ENCODE results near the gene SAMMSON.
A peak's percentile ranks its signal among the peaks of the same experiment; 100 is the strongest.

Gene SAMMSON

DNA sequence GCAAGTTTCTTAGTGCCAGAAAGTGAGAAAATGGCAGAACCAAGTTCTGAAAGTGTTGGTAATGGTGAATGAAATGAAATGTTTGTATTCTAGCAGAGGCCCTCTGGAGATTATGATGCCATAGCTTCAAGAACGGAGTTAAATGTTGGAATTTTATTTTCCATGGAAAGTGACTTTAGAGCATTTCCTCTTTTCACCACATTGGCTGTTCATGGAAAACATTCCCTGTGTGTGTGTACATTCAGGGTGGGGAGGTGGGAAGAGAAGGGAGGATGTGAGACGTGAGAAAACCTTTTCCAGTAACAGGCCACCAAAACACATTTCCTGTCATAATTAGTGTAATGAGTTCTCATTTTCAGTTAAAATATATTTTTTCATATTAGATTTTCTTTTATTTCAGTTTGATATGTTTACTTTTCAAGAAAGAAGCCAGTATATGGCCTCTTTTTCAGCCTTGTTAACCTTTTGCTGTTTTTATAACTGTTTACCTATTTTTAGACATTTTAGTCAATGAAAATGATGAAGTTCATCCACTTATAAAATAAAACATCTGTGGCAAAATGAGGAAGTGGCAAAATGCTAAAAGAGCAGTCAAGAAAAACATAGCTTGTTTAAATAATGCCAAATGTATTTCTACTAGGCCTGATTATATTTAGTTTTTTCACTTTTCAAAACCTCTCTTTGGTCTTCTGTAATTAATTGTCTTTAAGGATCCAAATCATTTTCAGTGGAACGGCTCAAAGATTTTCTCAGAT, 21.6 kb downstream of the SAMMSON start:
- no peak for DNase-seq

GRCh38 chr3:70028361-70028760, 28.8 kb downstream of the SAMMSON start:
- no peak for DNase-seq

DNA sequence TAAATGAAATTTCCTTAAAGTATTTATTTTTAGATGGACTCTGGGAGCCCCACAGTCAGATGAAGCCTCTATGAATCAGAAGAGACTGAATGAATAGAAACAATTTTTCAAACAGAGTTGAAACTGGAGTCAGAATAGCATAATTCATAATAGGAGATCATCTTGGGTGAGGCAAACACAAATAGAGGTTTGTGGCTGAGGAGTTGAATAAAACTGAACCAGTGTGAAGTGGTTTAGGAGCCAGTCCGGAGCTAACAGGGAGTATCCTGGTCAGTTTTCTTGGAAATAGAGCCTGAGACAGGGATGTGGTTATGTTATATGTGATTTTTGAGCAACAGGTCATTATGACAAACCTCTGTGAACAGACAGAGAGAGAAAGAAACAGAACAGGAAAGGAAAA, 39.2 kb downstream of the SAMMSON start:
- no peak for DNase-seq

DNA sequence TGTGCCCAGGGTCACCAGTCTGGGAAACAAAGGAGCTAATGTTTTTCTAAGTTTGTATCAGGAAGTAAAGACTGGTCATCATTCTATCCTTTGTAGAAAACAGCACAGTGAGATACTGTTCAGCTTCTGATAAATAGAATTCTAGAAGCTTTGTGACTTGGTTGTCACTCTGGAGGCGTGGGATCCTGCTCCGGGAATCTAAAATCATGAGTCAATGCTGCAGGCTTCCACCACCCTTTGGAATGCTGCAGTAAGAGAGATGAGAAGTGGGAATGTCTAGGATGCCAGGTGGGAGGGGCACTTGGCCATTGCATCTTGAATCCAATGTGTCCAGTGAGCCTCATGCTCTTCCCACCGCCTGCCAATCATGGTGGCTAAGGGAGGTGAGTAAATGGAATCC, 40.9 kb downstream of the SAMMSON start:
- DNase-seq, result peak; percentile 64

DNA sequence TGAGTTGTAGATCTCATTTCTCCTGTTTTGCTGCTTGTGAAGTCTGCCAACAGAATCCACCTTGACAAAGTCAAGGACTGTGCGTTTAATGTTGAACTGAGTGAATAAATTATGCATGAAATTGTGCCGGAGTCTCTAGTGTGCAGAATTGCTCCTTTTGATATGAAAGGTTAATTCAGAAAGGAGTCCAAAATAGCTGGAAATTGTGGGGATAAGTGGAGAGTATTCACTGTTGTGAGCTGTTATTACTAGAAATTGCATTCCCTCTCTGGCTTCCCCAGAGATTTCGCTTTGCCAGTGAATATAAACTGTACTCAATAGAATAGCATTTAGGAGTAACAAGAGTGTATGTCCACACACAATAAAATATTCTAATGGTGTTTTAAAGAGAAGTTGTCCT, 43.1 kb downstream of the SAMMSON start:
- no peak for DNase-seq

DNA sequence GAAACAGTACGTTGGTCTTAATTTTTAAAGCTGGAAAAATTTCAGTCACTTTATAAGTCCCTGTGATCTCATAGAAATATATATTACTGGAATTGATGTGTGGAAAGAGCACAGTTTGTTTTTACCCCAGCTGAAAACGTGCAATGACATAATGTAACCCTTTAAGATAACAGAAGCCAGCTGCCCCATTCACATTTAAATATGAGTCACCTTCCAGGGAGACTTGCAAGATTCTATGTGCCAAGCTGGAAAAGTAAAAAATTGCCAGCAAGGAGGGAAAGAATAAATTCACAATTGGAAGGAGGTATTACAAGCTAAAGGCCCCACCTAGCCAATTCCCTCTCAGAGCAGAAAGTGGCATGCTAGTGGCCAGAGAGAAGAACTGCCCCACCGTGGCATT, 50.2 kb downstream of the SAMMSON start:
- no peak for DNase-seq

- DNase-seq, result peak; percentile 60
Measured at GRCh38 chr3:70053293-70053692, 53.8 kb downstream of the SAMMSON start.

- DNase-seq, result no peak
Measured at GRCh38 chr3:70056081-70056480, 56.5 kb downstream of the SAMMSON start.

- no peak for DNase-seq
Measured at GRCh38 chr3:70057426-70057825, 57.9 kb downstream of the SAMMSON start.

DNA sequence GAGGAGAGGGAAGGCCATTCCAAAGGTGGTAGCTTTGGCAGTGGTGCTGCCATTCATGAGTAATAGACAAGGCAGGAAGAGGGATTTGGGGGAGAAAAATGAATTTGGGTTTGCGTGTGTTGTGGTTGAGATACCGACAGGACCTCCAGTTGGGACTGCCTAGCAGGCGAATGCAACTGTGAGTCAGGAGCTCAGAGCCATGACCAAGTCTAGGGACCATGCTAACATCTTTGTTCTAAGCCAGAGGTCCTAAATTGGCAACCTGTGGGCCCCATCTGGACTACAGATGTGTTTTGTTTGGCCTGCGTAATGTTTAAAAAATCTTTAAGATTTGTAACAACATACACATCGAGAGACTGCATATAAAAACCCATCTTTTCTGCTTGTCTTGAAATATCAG, 61.6 kb downstream of the SAMMSON start:
- no peak for DNase-seq

GRCh38 chr3:70064194-70064779, 64.8 kb downstream of the SAMMSON start:
- no peak for DNase-seq

GRCh38 chr3:70065696-70066253, 66.2 kb downstream of the SAMMSON start:
- peak; percentile 58 for DNase-seq

DNA sequence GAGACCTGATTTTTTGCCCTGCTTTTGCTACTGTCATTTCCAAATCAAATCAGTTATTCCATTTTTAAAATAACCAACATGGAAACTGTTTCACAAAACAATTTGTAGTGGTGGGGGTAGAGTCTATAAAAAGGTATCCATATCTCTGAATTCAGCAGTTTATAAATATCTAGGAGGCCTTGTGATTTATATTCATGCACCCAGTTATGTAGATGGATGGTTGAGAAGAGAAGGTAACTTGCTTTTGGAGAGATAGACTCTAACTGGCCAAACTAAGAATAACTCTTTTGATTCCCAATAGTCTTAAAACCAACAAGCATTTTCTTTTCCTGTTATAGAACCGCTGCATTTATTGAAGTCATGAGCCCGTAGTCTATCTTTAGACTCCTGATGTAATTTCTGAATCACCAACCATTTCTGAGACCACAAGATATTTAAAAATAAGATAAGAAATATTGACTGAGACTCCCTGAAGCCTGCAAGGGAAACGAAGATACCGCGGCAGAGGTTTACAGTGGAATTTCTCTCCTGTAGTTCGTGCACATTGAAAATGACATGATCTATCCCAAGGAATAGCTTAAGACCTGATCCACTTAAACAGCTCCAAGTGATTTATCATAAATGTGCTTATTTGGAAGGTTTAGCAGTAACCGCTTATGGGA, 68.5 kb downstream of the SAMMSON start:
- no peak for DNase-seq

DNA sequence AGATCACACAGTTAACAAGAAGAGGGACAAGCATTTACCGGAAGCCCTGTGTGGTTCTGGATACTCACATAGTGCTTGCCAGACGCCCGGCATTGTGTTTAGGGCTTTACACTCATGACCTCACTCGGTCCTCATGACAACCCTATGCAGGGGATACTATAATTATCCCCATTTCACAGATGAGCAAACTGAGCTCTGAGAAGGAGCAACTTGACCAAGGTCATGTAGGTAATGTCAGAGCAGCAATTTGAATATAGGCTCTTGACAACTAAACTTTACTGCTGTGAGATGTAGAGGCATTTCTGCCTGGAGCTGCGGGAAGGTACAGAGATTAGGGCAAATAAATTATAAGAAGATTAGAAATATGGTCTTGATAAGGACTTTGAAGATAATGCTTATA, 70.0 kb downstream of the SAMMSON start:
- no peak for DNase-seq

GRCh38 chr3:70071138-70071537, 71.6 kb downstream of the SAMMSON start:
- no peak for DNase-seq

DNA sequence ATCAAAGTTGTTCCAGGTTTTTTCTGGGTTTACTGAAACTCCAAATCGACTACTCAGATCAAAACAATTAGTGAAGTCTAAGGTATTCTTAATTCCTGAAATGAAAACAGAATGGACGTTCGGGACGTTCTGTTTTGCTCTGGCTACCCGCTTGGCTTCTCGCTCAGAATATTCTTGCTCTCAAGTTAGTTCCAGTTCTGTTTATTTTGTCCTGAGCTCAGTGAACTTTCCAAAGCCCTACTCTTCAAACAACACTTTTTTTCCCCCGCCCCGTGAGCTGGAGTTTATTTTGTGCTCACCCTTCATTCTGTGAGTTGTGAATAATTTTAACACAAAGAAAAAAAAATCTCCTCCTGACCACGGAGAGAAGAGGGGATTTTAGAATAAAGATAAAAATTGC, 72.6 kb downstream of the SAMMSON start:
- DNase-seq, result no peak

DNA sequence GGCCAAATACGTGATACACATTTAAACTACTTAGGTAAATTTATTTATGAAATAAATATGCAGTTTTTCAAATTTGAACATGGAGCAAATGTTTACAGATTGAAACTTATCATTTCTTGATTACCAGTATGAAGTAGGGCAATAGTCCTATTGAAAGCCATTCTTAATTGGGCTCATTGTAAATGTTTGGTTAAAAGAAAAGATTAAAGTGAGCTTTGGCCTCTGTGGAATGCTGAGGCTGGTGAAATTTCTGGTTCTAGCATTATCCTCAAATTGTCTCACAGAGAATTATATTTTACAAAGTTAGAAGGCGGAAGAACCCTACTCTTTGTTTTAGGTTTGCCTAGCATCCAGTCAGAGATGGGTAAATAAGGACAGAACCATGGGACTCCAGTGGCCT, 73.2 kb downstream of the SAMMSON start:
- no peak for DNase-seq

- no peak for DNase-seq
Measured at GRCh38 chr3:70075101-70075500, 75.6 kb downstream of the SAMMSON start.

DNA sequence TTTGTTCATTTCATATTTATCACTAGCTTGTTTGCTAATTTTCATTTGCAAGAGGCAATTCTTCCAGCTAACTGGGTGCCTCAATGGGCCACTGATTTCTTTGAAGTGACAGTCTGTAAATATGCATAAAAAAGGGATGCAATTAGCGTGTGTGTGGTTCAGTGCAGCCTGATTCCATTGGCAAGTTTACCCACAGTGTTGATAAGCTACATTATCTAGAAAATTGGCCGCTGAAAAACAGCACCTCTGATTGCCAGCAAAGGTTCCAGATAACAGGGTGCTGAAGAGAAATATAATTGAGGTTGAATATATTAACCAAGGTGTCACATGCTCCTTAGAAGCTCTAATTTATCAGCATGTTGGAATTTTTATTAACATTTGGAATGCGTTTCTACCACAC, 76.9 kb downstream of the SAMMSON start:
- no peak for DNase-seq

DNA sequence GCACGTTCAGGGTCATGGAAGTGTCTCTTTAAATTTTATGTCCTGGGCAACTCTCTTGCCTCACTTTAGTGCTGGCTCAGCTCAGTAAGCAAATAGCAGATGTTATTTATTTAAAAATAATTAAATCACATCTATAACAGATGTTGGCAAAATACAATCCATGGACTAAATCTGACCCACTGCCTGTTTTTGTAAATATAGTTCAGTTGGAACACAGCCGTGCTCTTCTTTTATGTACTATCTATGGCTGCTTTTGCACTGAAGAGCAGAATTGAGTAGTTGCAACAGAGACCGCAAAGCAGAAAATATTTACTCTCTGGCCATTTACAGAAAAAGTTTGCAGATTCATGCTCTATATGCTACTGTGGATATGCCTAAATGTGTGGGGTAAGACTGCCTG, 79.2 kb downstream of the SAMMSON start:
- no peak for DNase-seq

DNA sequence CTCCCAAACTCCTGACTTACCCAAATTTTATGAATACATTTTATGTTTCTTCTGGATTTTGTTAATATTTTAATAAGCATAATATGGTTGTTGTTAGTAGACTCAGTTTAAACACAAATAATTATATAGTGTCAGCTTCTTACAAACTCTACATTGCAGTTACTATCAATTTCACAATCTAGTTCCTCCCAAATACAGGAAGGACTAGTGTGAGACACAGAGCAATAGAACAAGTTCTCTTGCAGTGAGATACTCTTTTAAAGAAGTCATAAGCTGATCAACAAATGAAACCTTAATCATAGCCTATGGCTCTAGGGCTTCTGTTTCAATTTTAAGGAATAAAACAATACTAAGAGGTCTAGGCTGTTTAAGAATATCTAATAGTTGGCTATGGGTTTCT, 86.1 kb downstream of the SAMMSON start:
- no peak for DNase-seq

DNA sequence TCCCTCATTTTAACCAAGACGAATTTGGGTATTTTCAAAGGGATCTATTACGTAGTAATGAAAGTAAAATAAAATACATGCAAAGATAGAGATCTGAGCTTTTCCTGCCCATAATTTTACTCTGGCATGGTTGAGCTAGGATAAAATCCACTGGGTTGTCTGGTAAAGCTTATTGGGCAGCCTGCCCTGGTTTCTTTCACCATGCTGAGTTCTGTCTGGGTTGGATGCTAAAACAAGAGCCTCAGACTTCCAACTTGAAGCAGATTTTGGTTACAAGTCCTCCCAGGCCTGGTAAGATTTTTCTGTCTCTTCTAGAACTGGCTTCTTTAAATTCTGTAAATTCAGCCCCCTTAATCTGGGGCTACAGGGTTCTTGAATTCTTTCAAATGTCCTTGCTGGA, 86.8 kb downstream of the SAMMSON start:
- DNase-seq, result no peak

DNA sequence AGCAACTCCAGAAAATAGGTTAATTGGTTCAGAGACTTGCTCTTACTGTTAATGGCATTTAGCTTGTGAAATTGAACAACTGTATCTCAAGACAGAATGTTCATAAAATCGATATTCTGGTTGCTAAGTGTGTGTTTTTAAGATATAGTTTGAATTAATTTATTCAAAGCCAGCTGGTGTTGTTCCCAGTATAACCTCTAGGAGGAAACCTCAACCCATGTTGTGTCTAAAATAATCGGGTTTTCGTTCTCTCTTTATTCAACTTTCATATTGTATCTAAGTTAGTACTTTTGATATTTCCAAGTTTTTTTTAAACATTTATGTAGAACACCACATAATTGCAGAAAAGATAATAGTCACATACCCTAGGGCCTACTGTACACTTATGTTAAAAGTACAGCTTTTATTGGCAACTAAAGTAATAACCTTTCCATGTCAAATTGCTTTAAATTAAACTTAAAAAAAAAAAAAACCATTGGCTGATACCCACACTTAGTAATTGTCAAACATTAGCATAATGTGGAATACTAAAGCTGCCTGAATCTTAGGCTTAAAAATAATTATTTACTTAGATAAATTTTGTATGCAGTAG, 90.9 kb downstream of the SAMMSON start:
- DNase-seq, result no peak

DNA sequence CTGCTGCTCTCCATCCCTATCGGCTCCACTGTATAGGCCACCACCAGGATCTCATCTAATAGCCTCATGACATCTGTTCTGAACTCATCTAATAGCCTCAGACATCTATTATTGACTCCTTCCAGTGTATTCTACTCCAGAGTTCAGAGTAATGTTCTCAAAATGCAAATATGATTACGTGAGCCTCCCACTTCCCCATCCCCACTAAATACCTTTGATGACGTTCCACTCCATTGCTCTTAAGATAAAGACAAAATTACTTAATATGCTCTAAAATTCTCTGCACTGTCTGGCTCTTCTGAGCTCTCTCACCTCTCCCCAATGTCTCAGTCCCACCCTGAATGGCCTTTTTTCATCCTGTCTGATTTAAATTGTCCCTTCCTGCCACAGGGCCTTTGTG, 94.7 kb downstream of the SAMMSON start:
- no peak for DNase-seq

Data from islet precursor cell (in vitro differentiated cells).